Astrocyte of the spinal cord (primary cell): ENCODE measurements around the gene PLOD3.

ENCODE experiments used
- DNase-seq: peaks from one replicate; pipeline ENCODE4 v3.0.0; 2011; ENCODE audit warnings: low read depth, low spot score
- H3K4me3 ChIP-seq: 2 replicates; pipeline ENCODE4 v1.5.1; 2011; ENCODE audit warnings: low read depth, mild to moderate bottlenecking, low read length, moderate library complexity
- in situ Hi-C: cut with HindIII; loops from 2 replicates; pipeline ENCODE4 v1.10.0; 2017; ENCODE audit warnings: low sequenced_read_pairs
- TF ChIP-seq, protein P1 (sequence below): IDR thresholded peaks from 2 replicates; pipeline ENCODE4 v1.5.1; 2012; ENCODE audit warnings: low read depth, mild to moderate bottlenecking, low read length, inconsistent platforms

The PLOD3 gene

DNA sequence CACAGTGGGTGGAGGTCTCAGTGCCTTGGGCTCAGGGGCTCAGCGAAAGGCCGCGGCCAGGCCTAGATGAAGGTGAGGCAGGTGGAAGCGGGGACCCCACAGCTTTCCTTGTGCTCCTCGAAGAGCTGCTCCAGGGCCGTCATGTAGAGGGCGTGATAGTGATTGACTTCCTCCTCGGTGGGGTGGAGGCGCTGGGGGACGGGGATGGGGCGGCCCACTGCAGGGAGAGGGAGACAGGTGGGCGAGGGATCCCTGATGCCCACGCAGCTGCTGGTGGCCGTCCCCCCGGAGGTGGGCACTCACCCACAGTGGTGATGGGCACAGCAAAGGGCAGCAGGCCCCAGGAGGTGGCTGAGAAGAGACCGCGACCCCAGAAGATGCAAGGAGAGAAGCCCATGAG is 21.5 kb downstream of the PLOD3 start:
- no peak overlapping the region for H3K4me3 ChIP-seq
- in situ Hi-C loops, result no loop called here
- TF ChIP-seq, protein P1, sequence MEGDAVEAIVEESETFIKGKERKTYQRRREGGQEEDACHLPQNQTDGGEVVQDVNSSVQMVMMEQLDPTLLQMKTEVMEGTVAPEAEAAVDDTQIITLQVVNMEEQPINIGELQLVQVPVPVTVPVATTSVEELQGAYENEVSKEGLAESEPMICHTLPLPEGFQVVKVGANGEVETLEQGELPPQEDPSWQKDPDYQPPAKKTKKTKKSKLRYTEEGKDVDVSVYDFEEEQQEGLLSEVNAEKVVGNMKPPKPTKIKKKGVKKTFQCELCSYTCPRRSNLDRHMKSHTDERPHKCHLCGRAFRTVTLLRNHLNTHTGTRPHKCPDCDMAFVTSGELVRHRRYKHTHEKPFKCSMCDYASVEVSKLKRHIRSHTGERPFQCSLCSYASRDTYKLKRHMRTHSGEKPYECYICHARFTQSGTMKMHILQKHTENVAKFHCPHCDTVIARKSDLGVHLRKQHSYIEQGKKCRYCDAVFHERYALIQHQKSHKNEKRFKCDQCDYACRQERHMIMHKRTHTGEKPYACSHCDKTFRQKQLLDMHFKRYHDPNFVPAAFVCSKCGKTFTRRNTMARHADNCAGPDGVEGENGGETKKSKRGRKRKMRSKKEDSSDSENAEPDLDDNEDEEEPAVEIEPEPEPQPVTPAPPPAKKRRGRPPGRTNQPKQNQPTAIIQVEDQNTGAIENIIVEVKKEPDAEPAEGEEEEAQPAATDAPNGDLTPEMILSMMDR, result no peak
- no peak for DNase-seq

DNA sequence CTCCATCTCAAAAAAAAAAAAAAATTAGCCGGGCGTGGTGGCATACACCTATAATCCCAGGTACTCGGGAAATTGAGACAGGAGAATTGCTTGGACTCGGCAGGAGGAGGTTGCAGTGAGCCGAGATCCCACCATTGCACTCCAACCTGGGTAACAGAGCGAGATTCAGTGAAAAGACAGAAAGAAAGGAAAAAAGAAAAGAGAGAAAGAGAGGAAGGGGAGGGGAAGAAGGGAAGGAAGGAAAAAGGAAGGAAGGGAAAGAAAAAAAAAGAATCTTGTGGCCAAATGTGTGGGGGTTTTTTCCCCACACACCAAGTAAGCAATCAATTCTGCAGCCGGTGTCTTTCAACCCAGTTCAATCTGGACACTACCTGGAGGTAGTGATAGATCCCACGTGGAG is 28.3 kb downstream of the PLOD3 start:
- in situ Hi-C loops, result no loop called here
- no peak overlapping the region for H3K4me3 ChIP-seq
- no peak for DNase-seq
- TF ChIP-seq, protein P1, result no peak

DNA sequence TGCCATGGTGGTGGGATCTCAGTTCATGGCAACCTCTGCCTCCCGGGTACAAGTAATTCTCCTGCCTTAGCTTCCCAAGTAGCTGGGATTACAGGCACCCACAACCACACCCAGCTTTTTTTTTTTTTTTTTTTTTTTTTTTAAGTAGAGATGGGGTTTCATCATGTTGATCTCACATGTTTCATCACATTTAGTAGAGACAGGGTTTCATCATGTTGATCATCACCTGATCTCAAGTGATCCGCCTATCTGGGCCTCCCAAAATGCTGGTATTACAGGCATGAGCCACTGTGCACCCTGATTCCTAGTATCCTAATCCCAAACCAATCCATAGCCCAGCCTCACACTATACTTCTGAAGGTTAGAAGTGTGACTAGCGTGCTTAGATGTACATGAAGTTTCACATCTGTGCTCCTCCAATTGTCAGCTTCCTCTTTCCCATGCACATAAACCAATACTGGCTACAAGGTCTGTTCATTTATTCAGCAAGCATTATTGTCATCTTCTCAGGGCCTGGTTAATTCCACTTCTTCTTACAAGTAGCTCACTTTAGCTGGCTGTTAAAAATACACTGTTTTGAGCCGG is 30.4 kb downstream of the PLOD3 start:
- no peak overlapping the region for H3K4me3 ChIP-seq
- DNase-seq, result no peak
- TF ChIP-seq, protein P1, result no peak
- in situ Hi-C loops, result no loop called here

DNA sequence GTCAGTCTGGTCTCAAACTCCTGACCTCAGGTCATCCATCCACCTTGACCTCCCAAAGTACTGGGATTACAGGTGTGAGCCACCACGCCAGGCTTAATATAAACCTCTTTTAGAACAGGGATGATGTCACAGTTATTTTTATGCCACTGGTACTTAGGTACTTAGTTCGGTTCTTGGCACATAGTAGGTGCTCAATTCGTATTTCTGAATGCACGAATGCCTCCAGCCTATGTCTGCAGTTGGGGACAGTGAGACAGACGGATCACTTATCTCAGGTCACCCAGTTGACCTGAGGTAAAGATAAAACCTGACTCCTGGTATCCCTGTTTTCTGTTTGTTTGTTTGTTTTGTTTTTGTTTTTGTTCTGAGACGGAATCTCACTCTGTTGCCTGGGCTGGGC is 31.2 kb downstream of the PLOD3 start:
- TF ChIP-seq, protein P1, result no peak
- DNase-seq, result no peak
- H3K4me3 ChIP-seq, result no peak overlapping the region
- in situ Hi-C loops, result no loop called here

DNA sequence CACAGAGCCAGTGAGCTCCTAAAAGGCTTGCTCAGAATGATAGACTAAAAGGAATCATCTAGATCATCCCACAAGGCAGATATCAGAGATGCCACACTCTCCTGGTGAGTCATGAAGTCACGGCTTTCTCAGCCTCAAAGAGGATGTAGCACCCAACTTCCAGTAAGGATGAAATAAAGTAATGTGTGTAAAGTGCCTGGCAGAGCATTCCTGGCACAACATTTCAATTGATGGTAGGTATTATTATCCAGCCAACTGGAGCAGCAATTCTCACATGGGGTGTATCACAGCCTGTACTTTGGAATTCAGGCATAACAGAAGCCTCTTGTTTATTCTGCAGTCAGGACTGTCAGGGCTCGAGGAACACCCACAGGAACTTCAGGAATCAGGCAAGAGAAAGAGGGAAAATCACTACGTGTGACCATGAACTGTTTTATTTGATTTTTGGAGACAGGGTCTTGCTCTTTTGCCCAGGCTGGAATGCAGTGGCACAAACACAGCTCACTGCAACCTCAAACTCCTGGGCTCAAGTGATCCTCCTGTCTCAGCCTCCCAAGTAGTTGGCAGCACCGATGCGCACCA is 32.0 kb downstream of the PLOD3 start:
- no peak overlapping the region for H3K4me3 ChIP-seq
- in situ Hi-C loops, result no loop called here
- TF ChIP-seq, protein P1, result no peak
- DNase-seq, result peak; percentile 19

DNA sequence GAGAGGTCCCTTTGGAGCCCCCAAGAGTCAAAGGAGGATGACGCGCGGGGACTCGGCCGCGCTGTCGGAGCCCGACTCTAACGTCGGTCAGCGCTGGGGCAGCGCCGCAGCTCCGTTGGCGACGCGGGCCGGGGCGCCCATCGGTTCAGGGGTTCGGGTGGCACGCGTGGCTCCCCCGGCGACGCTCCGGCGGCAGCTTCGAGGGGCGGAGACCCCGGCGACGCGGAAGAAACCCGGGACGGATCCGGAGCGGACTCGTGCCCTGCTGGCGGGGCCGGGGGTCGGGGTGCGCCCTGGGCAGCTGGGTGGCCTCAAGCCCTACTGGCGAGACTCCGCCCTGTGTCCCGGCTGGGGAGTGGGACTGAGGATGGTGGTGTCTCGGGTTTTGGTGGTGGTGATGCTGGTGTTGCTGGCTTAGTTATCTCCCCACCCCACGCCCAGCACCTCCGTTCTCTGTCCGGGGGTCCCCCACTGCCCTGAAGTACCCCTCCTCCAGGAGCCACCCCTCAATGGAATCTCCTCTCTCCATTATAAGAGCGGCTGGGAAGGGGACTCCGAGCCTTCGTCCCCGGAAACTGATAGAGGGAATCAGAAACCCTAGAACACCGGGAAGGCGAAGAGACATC is 37.1 kb downstream of the PLOD3 start, which contains the start of gene NAT16:
NAT16 (minus strand) TSS at position 164 of the 626 bp plus-strand sequence. CDS start 5,486 bp downstream, outside the sequence.
- in situ Hi-C loops, result no loop called here
- TF ChIP-seq, protein P1, result no peak
- no peak for DNase-seq
- no peak within 1 kb of the TSS for H3K4me3 ChIP-seq
